Activated T-helper 1 cell treated with Interleukin-2 at 50 U/mL for 16 hours (primary cell): ENCODE results near the gene PURA.
A peak's percentile ranks its signal among the peaks of the same experiment; 100 is the strongest.

Experiments
- DNase-seq: peaks from one replicate; pipeline ENCODE4 v3.0.0-alpha.2; 2020; ENCODE audit warnings: low read depth

Gene PURA

GRCh38 chr5:140113699-140114263 is at the start of gene PURA:
TSS of gene PURA (plus strand) at chr5:140114109. CDS start at chr5:140114182, 73 bp downstream.
- DNase-seq: peak; percentile 92

- no peak for DNase-seq
Measured at GRCh38 chr5:140072812-140073211, 41.1 kb upstream of the PURA start.

DNA sequence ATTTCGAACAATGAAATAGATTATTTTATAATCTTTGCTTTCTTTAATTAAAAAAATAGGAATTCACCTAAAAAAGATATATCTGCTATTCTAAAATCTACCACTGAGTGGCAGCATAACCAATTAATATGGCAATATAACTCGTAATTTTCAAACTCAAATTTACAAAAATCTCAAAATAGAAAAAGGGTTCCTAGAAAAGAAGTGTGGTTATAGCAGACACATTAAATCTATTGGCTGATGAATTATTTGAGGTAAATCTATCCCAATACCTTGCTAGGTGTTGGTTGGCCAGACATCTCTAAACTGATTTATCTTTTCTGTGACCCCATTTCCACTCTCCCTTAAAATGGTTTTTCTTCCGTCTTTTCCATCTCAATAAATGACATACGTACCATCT is 40.6 kb upstream of the PURA start:
- no peak for DNase-seq

DNA sequence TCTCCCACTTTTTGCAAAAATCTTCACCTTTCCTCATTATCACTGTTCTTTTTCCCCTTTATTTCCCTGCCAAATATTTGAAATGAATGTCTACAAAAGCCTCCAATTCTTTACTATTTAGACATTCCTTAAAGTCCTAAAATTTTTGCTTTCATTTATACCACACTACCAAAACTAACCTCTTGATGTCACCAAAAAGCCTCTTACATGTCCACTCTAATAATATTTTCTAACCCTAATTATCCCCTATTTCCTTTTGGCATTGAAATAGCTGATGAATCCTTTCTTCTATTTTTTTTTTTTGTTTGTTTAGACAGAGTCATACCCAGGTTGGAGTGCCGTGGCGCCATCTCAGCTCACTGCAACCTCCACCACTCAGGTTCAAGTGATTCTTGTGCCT is 38.5 kb upstream of the PURA start:
- no peak for DNase-seq

- DNase-seq: no peak
Measured at GRCh38 chr5:140076142-140076541, 37.8 kb upstream of the PURA start.

GRCh38 chr5:140076788-140077187 is 37.1 kb upstream of the PURA start:
- no peak for DNase-seq

- no peak for DNase-seq
Measured at GRCh38 chr5:140083120-140083519, 30.8 kb upstream of the PURA start.

- no peak for DNase-seq
Measured at GRCh38 chr5:140083650-140084049, 30.3 kb upstream of the PURA start.

GRCh38 chr5:140084541-140084940 is 29.4 kb upstream of the PURA start:
- no peak for DNase-seq

- no peak for DNase-seq
Measured at GRCh38 chr5:140090251-140090650, 23.7 kb upstream of the PURA start.

GRCh38 chr5:140093179-140093578 is 20.7 kb upstream of the PURA start:
- DNase-seq: no peak

DNA sequence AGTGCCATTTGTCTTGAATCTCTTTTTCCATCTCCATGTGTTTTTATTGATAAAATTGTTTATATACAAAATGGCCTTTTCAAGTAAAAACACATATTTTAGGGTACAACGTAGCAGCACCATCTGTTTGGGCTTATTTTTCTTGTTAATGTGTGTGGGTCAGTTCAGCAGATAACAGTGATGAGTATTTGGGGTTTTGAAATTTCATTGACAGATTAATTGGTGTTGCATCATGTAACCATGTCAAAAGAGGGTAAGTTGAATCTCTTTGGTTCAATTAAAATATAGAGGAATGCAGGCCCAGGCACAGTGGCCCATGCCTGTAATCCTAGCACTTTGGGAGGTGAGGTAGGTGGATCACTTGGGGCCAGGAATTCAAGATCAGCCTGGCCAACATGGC is 20.0 kb upstream of the PURA start:
- DNase-seq: no peak

DNA sequence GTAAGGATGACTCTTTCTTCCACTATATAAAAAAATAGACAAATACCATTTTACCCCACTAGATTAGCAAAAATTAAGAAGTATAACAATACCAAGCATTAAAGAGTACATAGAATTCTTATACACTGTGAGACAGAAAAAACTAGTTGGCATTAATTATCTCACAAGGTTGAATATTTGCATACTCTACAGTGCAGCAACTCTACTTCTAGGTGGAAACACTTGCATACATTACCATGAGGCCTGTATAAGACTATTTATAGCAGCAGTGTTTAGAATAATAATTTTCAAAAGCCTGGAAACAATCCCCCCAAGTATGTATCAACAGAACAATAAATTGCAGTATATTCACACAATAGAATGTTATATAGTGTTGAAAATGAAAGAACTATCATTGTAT is 19.0 kb upstream of the PURA start:
- DNase-seq: no peak

DNA sequence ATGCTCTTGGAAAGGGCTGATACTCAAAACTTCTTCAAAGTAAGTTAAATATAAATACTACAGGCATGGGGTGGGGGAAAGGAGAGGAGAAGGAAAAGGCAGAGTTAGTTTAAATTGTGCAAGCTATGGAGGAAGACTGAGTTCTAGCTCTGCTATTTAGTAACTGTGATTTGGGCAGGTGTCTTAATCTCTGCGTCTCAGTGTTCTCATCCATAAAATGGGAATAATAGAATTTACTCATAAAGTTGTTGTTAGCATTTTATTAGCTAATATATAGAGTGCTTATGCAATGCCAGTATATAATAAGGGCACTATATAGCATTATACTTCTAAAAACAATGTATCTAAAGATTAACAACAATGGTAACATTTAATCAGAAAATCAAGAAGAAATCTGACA is 12.7 kb upstream of the PURA start:
- DNase-seq: no peak

- no peak for DNase-seq
Measured at GRCh38 chr5:140103154-140103553, 10.8 kb upstream of the PURA start.

DNA sequence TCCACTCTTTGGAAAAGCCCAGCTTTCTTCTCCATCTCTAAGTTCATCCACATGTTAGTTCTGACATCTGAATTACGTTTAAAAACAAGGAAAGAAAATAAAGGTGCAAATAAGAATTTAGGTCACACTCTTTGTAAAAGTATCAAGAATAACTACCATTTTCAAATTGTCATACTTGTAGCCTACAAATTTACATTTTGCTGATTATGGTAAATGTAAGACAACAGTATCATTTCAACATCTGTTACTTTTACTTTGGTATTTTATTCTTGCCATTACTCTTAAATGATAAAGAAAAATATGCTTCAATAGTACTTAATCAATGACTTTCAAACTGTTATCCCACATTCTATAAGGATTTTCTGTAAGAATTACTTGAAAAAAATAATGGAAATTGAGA is 9.8 kb upstream of the PURA start:
- DNase-seq: no peak

DNA sequence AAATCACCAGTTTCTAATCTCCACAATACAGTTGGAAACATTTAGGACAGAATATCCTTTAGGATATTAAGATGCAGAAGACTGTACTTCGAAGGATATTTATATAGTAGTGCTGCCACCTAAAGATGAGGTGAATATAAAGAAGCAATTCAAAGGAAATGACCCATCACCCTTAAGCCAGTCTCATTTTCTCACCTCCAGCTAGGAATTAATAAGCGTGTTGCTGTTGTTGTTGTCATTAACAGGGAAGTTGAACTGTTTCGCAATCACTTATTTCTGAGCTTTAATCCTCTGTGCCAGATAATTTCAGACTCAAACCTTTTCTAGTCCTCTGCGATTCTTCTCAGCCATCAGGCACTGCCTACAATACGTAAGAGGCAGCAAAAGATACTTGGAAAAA is 7.8 kb upstream of the PURA start:
- no peak for DNase-seq

DNA sequence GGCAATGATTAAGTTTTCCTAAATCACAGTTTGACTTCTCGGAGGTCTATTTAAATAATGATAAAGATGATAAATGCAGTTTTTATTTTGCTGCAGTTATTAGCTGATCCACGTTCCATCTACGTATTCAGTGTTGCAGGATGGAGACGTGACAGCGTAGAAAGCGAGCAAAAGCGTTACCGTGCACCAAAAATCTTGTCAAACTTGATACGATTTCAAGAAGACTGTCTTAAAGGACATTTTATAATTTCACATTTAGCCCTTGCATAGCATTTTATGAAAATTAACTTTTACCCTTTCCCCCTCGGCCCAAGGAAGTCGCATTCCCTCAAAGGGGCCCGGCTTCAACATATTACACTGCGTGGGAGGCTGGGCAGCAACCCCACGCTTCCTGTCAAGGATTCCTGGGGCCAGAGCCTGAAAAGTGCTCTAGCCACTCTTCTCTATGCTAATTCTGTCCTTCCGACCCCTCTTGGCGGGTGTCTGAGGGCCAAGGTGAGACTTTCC is 7.1 kb upstream of the PURA start:
- DNase-seq: no peak

DNA sequence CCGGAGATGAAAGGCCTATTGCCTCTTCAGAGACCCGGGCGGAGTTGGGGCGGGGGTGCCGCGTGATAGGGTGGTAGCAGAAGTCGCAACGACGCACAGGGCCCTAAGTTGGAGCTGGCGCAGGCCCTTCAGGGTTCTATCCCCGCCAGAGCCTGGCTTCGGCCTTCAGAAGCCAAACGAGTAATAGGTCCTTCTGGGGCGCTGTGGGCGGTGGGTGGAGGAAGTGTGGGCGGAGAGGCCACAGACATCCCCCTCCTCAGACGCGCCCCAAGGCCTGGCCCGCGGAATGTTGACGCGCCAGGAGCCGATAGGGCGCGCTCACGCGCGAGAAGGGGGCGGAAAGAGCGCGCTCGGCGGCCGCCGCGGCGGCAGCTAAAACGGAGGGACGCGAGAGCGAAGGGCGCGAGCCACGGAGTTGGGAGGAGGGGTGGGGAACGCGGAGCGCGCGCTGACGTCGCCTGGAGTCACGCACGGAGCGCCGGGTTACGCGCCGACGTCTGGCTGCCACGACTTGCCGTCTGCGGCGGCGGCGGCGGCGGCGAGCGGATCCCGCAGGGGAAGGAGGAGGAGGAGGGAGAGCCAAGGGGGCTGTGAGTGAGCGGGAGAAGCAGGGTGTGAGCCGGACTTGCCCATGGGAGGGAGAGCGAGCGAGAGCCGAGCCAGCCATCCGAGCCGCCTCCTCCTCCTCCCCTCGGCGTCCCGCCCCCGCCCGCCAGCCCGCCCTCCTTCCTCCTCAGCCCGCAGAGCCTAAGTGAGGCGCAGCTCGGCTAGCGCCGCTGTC is 6.4 kb upstream of the PURA start:
- peak; percentile 91 for DNase-seq

DNA sequence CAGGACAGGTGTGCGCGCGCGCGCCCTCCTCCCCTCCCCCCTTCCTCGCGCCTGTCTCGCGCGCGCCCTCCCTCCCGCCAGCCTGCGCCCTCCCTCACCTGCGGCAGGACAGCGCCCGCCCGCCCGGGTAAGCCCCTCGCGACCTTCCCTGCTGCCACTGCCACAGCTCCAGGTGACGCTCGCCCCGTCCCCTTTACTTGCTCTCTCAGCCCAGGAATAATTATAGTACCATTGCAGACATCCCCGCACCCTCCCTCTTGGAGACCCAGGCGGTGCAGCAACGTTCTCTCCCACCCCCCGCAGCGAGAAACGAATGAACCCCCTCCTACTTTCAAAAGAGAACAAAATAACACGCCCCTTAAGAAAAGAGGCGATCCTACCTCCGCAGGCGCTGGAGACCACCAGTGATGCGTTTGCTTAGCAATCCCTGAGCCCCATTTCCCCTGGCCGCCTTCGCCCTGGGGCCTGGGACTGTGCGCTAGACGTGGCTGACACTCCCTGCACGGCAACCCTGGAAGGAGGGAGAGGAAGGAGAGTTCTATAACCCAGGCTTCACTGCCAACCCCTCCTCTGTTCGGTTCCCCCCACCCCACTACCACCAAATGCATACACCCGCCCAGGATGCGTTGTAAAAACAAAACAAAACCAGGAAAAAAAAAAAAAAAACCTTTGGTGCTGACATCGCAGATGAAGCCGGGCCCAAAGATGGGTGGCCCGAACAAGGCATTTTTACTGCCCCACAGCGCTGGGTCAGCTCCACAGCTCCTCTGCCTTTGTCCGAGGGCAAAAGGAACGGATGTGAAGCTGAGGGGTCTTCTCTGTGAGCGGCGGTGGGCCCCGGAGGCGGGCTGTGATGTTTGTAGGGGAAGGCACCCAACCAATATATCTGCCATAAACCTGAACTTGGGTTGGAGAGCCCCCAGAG is 5.6 kb upstream of the PURA start:
- peak; percentile 1 for DNase-seq

DNA sequence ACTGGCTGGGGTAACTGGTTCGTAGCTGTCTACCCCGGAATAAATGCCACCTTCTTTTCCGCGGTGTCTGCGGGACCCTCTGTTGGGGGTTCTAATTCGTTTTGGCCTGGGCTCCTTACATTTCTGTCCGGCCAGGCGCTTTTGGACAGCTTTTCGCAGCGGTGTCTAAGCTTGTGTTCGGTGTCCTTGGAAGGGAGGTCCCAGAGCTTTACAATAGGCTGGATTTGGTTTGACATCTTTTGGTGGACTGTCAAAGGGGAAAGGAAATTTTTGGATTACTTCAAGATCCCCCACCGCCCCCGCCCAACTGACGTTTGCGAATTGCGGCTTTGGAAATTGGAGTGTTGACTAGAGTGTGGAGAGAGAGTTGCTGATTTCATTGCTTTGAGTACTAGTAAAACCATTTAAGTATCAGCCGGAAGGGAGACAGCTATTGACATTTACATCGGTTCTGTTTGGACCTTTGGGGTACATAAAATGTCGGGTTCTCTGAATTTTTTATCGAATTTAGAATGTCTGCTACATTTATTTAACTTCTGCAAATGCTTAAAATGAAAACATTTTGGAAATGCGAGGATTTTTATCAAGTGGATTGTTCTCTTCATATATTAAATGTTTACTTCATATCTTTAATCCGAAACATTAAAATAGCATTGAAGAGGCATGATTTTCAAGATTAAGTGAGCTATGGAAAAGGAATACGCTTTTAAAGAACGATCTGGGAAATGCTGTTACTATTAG is 4.7 kb upstream of the PURA start:
- no peak for DNase-seq
